NB4 (cell line): Measurements from ENCODE around the gene ITGA1.

Experiments
- CTCF ChIP-seq: IDR thresholded peaks from one replicate; pipeline ENCODE4 v1.5.1; 2012; ENCODE audit warnings: low read depth, low read length
- MAX ChIP-seq: IDR thresholded peaks from 2 replicates; pipeline ENCODE4 v1.6.1; 2011; ENCODE audit warnings: low read depth, low read length
- POLR2A ChIP-seq: IDR thresholded peaks from 2 replicates; pipeline ENCODE4 v1.6.1; 2011; ENCODE audit warnings: mild to moderate bottlenecking; ENCODE audit not compliant: insufficient read length; ENCODE audit errors: extremely low read depth

- no peak for TF ChIP-seq CTCF
- no peak for TF ChIP-seq MAX
- no peak for TF ChIP-seq POLR2A
These were observed 81.7 kb downstream of the ITGA1 start for GRCh38 chr5:52869391-52869790.
